Mesendoderm (in vitro differentiated cells): ENCODE data around the gene FGF18.
A peak's percentile ranks its signal among the peaks of the same experiment; 100 is the strongest.
"Not testable (repeated sequence)": the region's sequence is repeated elsewhere in the genome, so short reads cannot be mapped to it uniquely, and the experiment has no call there.

Experiments used
- DNase-seq: peaks from one replicate; pipeline ENCODE4 v3.0.0; 2013
- H2AK5ac ChIP-seq: 2 replicates; pipeline ENCODE4 v1.6.1; 2013; ENCODE audit warnings: low read length, inconsistent platforms
- H2BK120ac ChIP-seq: 2 replicates; pipeline ENCODE4 v1.6.1; 2013; ENCODE audit warnings: low read depth, mild to moderate bottlenecking, low read length, moderate library complexity, mixed read lengths
- H2BK15ac ChIP-seq: replicated peaks from 2 replicates; pipeline ENCODE4 v1.6.1; 2013; ENCODE audit warnings: low read depth, mild to moderate bottlenecking, moderate library complexity
- H2BK5ac ChIP-seq: 2 replicates; pipeline ENCODE4 v1.6.1; 2013; ENCODE audit warnings: low read length, inconsistent platforms
- H3K18ac ChIP-seq: 2 replicates; pipeline ENCODE4 v1.6.1; 2013; ENCODE audit warnings: mild to moderate bottlenecking, low read length, mixed read lengths
- H3K23ac ChIP-seq: one replicate; pipeline ENCODE4 v1.6.1; 2013; ENCODE audit warnings: low read length
- H3K27ac ChIP-seq: 2 replicates; pipeline ENCODE4 v1.5.1; 2013; ENCODE audit warnings: low read depth, mild to moderate bottlenecking, inconsistent platforms, low read length, moderate library complexity
- H3K27me3 ChIP-seq: 2 replicates; pipeline ENCODE4 v1.6.1; 2013; ENCODE audit warnings: low read length, control low read depth, mild to moderate bottlenecking, inconsistent platforms; ENCODE audit not compliant: insufficient read depth, poor library complexity
- H3K36me3 ChIP-seq: 2 replicates; pipeline ENCODE4 v1.6.1; 2013; ENCODE audit warnings: low read length, inconsistent platforms; ENCODE audit not compliant: control insufficient read depth, insufficient read depth
- H3K4ac ChIP-seq: one replicate; pipeline ENCODE4 v1.6.1; 2013; ENCODE audit warnings: low read depth, mild to moderate bottlenecking, low read length, moderate library complexity
- H3K4me1 ChIP-seq: 2 replicates; pipeline ENCODE4 v1.6.1; 2013; ENCODE audit warnings: low read depth, low read length, inconsistent platforms; ENCODE audit not compliant: control insufficient read depth
- H3K4me2 ChIP-seq: 2 replicates; pipeline ENCODE4 v1.6.1; 2013; ENCODE audit warnings: low read length
- H3K4me3 ChIP-seq: 2 replicates; pipeline ENCODE4 v1.5.1; 2013; ENCODE audit warnings: mild to moderate bottlenecking, low read length
- H3K56ac ChIP-seq: one replicate; pipeline ENCODE4 v1.6.1; 2013; ENCODE audit warnings: low read length
- H3K79me1 ChIP-seq: 2 replicates; pipeline ENCODE4 v1.6.1; 2013; ENCODE audit warnings: low read length, inconsistent platforms
- H3K79me2 ChIP-seq: 2 replicates; pipeline ENCODE4 v1.6.1; 2013; ENCODE audit warnings: mild to moderate bottlenecking, low read length; ENCODE audit not compliant: control insufficient read depth, insufficient read depth
- H3K9ac ChIP-seq: 2 replicates; pipeline ENCODE4 v1.6.1; 2013; ENCODE audit warnings: low read length, inconsistent platforms
- H4K5ac ChIP-seq: one replicate; pipeline ENCODE4 v1.6.1; 2013; ENCODE audit warnings: low read length
- H4K8ac ChIP-seq: one replicate; pipeline ENCODE4 v1.6.1; 2013; ENCODE audit warnings: low read depth, mild to moderate bottlenecking, control low read depth, low read length, moderate library complexity
- WGBS: extraction: QIAGEN DNeasy Blood & Tissue Kit; methylation state at CpG from one replicate; pipeline ENCODE4 v1.1.7; 2013; ENCODE audit warnings: low lambda C conversion rate, missing lambda C conversion rate; ENCODE audit not compliant: insufficient coverage; ENCODE audit errors: extremely low coverage; 5-methylcytosine and 5-hydroxymethylcytosine counted together

Gene FGF18

DNA sequence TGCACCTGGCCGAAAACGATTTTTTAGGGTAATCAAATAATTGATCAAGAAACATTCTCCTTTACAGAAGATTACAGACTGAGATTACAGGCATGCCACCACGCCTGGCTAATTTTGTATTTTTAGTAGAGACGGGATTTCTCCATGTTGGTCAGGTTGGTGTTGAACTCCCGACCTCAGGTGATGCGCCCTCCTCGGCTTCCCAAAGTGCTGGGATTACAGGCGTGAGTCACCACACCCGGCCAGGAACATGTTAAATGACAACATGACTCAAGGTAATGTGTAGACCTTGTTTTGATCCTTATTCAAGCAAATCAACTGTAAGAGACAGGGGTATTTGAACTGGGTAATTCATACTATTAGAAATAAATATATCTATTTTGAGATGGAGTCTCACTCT lies 35.0 kb upstream of the FGF18 start:
- H4K5ac ChIP-seq, H3K4me3 ChIP-seq, H3K23ac ChIP-seq, H3K4me2 ChIP-seq, H3K9ac ChIP-seq, H2BK5ac ChIP-seq, H2AK5ac ChIP-seq, H2BK15ac ChIP-seq, H3K4me1 ChIP-seq, H3K27ac ChIP-seq, DNase-seq, H3K36me3 ChIP-seq, H3K4ac ChIP-seq, H4K8ac ChIP-seq, H2BK120ac ChIP-seq, H3K79me1 ChIP-seq, H3K27me3 ChIP-seq, H3K56ac ChIP-seq, H3K18ac ChIP-seq: not testable (repeated sequence)
- no CpG with 5 or more reads among the region's 9 CpGs for WGBS
- H3K79me2 ChIP-seq: peaks cover 17% of the 10 kb centered on the region

DNA sequence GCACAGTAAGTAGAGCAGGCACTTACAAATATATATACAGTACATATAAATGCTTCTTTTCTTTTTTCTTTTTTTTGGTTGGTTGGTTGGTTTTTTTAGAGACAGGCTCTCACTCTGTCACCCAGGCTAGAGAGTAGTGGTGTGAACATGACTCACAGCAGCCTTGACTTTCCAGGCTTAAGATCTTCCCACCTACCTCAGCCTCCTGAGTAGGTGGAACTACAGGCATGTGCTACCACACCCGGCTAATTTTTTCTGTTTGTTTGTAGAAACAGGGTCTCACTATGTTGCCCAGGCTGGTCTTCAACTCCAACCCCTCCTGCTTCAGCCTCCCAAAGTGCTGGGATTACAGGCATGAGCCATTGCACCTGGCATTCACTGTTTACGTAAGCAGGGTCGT lies 34.4 kb upstream of the FGF18 start:
- not testable (repeated sequence) for H4K5ac ChIP-seq

DNA sequence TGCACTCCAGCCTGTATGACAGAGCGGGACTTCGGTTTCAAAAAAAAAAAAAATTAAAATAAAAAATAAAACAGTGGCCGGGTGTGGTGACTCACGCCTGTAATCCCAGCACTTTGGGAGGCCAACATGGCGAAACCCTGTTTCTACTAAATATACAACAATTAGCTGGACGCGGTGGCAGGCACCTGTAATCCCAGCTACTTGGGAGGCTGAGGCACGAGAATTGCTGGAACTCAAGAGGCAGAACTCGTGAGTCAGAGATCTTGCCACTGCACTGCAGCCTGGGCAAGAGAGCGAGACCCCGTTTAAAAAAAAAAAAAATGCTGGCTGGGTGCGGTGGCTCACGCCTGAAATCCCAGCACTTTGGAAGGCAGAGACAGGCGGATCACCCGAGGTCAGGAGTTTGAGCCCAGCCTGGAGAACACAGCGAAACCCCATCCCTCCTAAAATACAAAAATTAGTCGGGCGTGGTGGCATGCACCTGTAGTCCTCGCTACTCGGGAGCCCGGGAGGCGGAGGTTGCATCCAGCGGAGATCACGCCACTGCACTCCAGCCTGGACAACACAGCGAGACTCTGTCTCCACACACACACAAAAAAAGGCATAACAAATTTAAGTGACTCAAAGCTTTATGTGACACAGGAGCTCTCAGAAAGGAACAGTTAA lies 33.3 kb upstream of the FGF18 start:
- no peak overlapping the region for H2BK15ac ChIP-seq
- DNase-seq: no peak
- no peak overlapping the region for H2BK5ac ChIP-seq
- no CpG with 5 or more reads among the region's 25 CpGs for whole genome bisulfite sequencing
- H3K4me1 ChIP-seq: no peaks in the 10 kb centered on the region
- no peak overlapping the region for H2BK120ac ChIP-seq
- no peak overlapping the region for H2AK5ac ChIP-seq
- H4K5ac ChIP-seq: no peak overlapping the region
- H3K27me3 ChIP-seq: no peaks in the 10 kb centered on the region
- H3K23ac ChIP-seq: no peak overlapping the region
- H3K9ac ChIP-seq: no peak overlapping the region
- no peaks in the 10 kb centered on the region for H3K79me1 ChIP-seq
- no peak overlapping the region for H4K8ac ChIP-seq
- no peak overlapping the region for H3K18ac ChIP-seq
- H3K4ac ChIP-seq: no peak overlapping the region
- no peak overlapping the region for H3K4me3 ChIP-seq
- H3K36me3 ChIP-seq: peaks cover 1% of the 10 kb centered on the region
- H3K79me2 ChIP-seq: peaks cover 35% of the 10 kb centered on the region
- H3K27ac ChIP-seq: no peak overlapping the region
- no peak overlapping the region for H3K56ac ChIP-seq
- H3K4me2 ChIP-seq: no peak overlapping the region

More for the DNA sequence above, 34.4 kb upstream of the FGF18 start:
- H3K4me1 ChIP-seq, H3K4me3 ChIP-seq, H2BK120ac ChIP-seq, H3K36me3 ChIP-seq, H3K23ac ChIP-seq, H3K4me2 ChIP-seq, H3K79me1 ChIP-seq, H3K27ac ChIP-seq, H4K8ac ChIP-seq, H2BK15ac ChIP-seq, H3K9ac ChIP-seq, H3K4ac ChIP-seq, H3K18ac ChIP-seq, H2AK5ac ChIP-seq, H3K27me3 ChIP-seq, H2BK5ac ChIP-seq, H3K56ac ChIP-seq: not testable (repeated sequence)
- no CpG with 5 or more reads among the region's 3 CpGs for WGBS
- peaks cover 23% of the 10 kb centered on the region for H3K79me2 ChIP-seq
- peak; percentile 83 for DNase-seq

DNA sequence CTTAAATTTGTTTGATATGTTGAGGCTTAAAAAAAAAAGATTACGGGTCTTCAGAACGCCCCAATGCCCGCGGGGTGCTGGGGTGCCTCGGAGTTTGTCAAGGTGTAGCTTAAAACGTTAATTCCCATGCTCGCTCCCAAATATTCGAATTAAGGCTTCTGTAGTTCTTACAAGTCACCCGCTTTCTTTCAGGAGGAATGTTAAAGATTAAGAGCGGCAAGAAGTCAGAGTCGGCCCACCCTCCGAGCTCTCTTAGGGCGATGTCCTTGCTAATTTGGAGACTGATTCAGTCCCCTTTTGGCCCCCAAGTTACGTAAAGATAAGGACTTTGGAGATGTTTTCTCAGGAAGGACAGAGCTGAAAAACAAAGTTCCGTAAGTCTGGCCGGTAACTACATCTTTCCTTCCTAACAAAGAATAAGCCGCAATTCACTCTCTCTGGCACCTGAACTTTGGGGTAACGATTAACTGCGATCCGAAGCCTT lies 32.5 kb upstream of the FGF18 start:
- H3K9ac ChIP-seq: peak overlapping the region; percentile 76
- peak overlapping the region; percentile 42 for H3K27ac ChIP-seq
- peak overlapping the region; percentile 83 for H4K8ac ChIP-seq
- H2BK15ac ChIP-seq: no peak overlapping the region
- peaks cover 5% of the 10 kb centered on the region for H3K36me3 ChIP-seq
- H4K5ac ChIP-seq: no peak overlapping the region
- H2AK5ac ChIP-seq: no peak overlapping the region
- peak overlapping the region; percentile 89 for H3K4ac ChIP-seq
- peak; percentile 65 for DNase-seq
- no peak overlapping the region for H2BK5ac ChIP-seq
- H3K4me3 ChIP-seq: peak overlapping the region; percentile 33
- peaks cover 42% of the 10 kb centered on the region for H3K79me2 ChIP-seq
- no peaks in the 10 kb centered on the region for H3K79me1 ChIP-seq
- no peak overlapping the region for H3K23ac ChIP-seq
- H3K56ac ChIP-seq: peak overlapping the region; percentile 90
- H3K4me2 ChIP-seq: peak overlapping the region; percentile 22
- WGBS: no CpG with 5 or more reads among the region's 20 CpGs
- peaks cover 2% of the 10 kb centered on the region for H3K4me1 ChIP-seq
- peak overlapping the region; percentile 48 for H2BK120ac ChIP-seq
- no peaks in the 10 kb centered on the region for H3K27me3 ChIP-seq
- peak overlapping the region; percentile 31 for H3K18ac ChIP-seq

DNA sequence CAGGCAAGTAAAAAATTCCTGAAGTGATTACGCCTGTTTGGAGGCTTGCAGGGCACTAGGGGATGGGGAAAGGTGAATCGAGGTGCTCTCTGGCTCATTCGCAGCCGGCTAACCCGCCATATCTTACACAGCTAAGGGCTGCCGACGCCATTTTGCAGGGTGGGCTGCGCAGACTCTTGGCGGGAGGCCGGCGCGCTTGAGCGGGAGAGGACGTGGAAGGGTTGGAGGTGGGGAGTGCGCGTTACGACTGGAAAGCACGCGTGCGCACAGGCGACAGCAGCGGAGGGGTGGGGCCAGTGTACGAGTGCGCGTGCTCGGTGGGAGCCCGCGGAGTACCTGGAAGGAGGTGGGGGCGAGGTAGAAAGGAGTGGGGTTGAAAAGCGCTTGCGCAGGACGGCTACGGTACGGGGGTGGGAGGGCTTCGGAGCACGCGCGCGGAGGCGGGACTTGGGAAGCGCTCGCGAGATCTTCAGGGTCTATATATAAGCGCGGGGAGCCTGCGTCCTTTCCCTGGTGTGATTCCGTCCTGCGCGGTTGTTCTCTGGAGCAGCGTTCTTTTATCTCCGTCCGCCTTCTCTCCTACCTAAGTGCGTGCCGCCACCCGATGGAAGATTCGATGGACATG lies 32.0 kb upstream of the FGF18 start, which contains the start of gene NPM1:
Gene NPM1 (plus strand): TSS at position 505 of the 625 bp plus-strand sequence. CDS start 100 bp downstream, at position 605.
- peak; percentile 99 for DNase-seq
- H4K8ac ChIP-seq: peak within 1 kb of the TSS; percentile 83
- peak within 1 kb of the TSS; percentile 98 for H3K9ac ChIP-seq
- H4K5ac ChIP-seq: no peak within 1 kb of the TSS
- peak within 1 kb of the TSS; percentile 89 for H3K4ac ChIP-seq
- peak within 1 kb of the TSS; percentile 58 for H3K4me2 ChIP-seq
- H3K79me1 ChIP-seq: no peaks in the 10 kb centered on the region
- peak within 1 kb of the TSS; percentile 54 for H3K4me3 ChIP-seq
- WGBS: no CpG with 5 or more reads among the region's 56 CpGs
- H3K36me3 ChIP-seq: peaks cover 9% of the 10 kb centered on the region
- H2AK5ac ChIP-seq: no peak within 1 kb of the TSS
- peak within 1 kb of the TSS; percentile 80 for H3K18ac ChIP-seq
- H3K27ac ChIP-seq: peak within 1 kb of the TSS; percentile 65
- no peaks in the 10 kb centered on the region for H3K27me3 ChIP-seq
- no peak within 1 kb of the TSS for H3K23ac ChIP-seq
- peaks cover 47% of the 10 kb centered on the region for H3K79me2 ChIP-seq
- H3K56ac ChIP-seq: peak within 1 kb of the TSS; percentile 95
- H2BK15ac ChIP-seq: no peak within 1 kb of the TSS
- peaks cover 2% of the 10 kb centered on the region for H3K4me1 ChIP-seq
- peak within 1 kb of the TSS; percentile 48 for H2BK120ac ChIP-seq
- H2BK5ac ChIP-seq: peak within 1 kb of the TSS; percentile 41
